Fibroblast of skin of left biceps (primary cell): ENCODE measurements around the gene RAB44.

Experiments used
- DNase-seq, 2 experiments: peaks; one replicate each; pipeline ENCODE4 v3.0.0-alpha.2; 2013; ENCODE audit warnings: low read depth in 2 of 2

The RAB44 gene

DNA sequence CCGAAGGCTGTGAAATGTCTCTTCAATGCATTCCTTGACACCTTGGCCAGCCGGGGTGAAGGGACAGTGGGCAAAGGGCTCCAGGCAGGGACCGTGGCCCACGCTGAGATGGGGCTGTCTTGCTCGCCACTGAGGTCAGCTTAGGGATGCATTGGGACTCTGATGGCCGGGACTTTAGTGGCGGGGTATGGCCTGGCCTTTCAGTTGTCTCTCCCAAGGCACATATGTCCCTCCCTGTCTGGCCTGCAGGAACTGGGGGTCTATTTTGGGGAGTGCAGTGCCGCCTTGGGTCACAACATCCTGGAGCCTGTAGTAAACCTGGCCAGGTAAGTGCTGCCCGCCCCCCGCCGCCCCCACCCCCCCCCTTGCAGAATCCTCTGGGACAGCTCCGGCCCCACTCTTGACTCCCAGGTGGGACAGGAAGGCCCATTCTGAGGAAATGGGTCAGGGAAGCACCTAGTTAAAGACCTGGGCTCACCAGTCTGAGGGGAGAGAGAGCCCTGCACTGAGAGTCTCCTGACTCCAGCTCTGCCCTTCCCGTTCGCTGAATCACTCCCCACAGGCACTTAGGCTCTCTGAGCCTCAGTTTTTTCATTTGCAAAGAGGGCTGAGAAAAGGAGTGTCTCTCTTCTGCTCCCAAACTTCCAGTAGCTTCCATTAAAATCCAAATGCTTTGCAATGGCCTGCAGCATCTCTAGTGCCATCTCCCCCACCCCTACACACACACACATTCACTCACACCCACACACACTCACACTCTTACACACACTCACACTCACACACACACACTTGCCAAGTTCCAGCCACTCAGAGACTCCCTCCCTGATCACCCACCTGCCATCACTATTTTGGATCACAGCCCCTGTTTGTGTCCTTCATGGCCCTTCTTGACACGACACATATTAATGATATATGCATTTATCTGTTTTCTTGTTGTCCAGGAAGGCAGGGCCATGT is 33.1 kb downstream of the RAB44 start:
- DNase-seq: no peak

DNA sequence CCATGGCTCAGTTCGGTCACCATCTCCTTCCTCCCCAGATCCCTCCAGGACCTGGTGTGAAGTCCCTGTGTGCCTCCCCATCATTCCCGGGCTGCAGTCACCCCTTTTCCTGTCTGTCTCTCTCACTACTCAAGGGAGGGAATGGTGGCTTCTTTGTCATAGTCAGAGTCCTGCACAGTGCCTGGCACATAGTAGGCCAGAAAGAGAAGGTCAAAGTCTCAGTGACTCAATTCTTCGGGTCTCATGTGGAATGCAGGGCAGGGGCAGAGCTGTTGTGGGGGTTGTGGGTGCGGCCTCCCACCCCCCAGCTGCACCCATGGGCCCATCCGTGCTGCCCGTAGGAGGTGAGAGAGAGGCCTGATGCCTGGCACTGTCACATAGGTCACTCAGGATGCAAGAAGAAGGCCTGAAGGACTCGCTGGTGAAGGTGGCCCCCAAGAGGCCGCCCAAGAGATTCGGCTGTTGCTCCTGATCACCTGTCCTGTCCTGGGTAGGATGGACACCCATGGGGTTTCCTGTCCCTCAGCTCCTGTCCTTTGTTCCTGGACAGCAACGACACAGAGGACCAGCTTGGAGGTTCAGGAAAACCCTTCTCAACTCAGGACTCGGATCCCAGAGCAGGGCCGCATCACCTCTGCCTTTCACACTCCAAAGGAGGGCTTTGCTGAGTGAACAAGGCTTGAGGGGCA is 34.1 kb downstream of the RAB44 start:
- no peak for DNase-seq

DNA sequence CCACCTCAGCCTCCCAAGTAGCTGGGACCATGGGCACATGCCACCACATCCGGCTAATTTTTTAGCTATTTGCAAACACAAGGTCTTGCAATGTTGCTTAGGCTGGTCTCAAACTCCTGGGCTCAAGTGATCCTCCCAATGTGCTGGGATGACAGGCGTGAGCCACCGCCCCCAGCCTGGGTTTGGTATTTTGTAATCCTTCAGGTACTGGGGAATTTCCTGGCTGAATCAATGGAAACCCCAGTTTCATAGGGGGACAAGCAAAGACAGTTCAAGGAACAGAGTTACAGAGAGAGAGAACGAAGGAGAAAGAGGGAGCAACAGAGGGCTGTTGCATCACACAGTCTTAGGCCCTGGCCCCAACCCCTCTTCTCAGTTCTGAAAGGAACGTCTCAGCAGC is 35.7 kb downstream of the RAB44 start:
- DNase-seq: no peak

DNA sequence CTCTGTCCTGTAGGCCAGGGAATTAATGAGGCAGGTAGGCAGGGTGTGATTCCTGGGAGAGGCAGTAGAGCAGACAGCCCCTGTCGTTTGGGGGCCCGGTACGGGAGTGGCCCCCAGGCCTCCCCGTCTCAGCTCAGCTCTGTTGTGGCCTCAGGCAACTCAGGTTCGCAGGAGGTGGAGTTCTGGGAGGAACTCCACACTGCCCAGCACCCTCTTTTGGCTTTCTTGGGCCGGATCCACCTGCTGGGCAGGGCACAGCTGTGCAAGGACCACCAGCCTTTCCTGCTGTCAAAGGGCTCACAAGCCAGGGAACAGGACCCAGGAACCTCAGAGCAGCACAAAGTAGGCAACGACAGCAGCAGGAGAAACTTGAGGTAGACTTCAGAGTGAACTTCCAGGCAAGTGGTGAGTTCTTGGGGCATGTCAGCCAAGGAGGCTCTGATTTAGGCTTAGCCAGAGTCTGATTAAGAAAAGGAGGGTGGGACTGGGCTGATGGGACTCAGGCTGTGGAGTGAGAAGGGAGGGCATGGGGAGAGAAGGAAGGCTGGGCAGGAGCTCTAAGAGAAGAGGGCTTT is 36.9 kb downstream of the RAB44 start:
- no peak for DNase-seq

DNA sequence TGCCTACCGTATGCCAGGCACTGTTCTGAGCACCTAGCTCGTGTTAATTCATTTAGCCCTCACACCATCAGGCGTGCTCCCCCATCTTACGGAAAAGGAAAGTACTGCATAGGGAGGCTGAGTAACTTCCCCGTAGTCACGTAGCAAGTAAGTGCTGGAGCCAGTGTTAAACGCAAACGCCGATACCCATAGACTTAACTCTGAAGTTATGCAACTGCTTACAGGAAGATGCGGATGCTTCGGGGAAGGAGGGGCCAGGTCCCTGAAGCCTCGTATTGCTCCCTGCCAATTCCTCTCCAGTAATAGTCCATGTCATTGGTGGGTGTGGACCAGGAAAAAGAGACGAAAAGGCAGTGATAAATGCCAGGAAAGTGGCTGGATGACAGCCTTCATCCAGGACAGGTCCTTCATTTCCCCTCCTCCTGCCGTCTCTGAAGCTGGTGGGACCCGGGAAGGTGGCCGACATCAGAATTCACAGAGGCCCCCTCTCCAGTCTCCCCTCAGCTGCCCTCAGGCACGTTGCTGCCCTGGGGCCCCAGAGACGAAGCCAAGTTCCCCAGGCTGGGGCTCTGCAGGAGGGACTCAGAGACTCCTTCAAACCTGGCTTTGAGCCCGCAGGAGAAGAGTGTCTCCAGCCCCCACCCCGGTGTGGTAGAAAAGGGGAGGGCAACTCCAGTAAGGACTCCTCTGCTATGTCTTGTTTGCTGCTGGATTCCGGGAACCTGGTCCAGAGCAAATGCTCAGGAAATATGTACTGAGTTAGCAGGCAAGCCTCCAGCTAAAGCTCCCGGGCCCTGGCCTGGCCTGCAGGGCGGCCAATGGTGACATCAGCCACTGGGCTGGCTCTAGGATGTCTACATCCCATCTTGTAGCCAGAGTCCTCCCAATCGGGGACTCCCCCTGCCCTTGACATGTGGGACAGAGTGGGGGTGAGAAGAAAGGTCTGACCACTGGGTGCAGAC is 37.8 kb downstream of the RAB44 start:
- peak; percentile 77 to 80 for DNase-seq

DNA sequence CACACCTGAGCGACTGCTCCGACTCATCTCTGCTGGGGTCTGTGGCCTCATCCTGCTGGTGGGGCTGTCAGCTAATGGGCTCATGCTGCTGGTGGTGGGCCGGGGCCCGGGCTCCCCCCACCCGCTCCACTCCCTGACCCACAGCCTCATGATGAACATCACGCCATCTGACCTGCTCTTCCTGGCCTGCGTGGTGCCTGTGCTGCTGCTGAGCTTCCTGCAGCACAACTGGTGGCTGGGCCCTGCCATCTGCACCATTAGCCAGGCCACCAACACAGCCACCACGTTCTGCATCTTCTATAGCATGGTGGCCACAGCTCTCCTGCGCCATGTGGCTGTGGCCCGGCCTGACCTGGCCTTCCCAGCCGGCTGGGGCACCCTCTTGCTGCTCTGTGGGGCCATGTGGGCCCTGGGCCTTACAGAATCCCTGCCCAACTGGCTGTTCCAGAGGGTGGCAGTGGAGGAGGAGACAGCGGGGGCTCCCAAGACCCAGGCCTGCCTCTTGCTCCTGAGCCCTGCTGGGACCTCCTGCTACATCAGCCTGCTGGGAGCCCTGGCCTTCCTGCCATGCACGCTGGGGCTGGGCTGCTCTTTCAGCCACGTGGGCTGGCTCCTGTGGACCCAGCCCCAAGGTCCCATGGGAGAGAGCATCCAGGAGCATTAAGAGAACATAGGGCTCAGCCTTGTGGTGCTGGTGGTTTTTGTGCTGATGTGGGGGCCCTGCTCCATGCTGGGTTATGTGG is 39.6 kb downstream of the RAB44 start:
- no peak for DNase-seq

DNA sequence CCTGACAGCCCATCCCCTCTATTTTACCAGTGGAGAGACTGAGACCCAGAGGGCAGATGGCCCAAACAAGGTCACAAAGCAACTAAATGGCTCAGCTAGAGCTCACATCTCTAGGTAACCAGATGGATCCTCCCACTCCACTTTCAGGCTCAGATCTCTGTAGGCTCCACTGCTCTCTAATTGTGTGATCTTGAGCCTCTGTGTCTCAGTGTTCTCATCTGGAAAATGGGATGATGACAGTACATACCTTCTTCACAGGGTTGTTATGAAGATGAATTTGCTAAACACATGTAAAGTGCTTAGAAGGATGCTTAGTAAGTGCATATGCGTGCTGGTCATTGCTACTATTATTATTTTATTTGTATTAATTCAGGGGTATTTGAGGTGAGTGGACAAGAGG is 40.5 kb downstream of the RAB44 start:
- no peak for DNase-seq

DNA sequence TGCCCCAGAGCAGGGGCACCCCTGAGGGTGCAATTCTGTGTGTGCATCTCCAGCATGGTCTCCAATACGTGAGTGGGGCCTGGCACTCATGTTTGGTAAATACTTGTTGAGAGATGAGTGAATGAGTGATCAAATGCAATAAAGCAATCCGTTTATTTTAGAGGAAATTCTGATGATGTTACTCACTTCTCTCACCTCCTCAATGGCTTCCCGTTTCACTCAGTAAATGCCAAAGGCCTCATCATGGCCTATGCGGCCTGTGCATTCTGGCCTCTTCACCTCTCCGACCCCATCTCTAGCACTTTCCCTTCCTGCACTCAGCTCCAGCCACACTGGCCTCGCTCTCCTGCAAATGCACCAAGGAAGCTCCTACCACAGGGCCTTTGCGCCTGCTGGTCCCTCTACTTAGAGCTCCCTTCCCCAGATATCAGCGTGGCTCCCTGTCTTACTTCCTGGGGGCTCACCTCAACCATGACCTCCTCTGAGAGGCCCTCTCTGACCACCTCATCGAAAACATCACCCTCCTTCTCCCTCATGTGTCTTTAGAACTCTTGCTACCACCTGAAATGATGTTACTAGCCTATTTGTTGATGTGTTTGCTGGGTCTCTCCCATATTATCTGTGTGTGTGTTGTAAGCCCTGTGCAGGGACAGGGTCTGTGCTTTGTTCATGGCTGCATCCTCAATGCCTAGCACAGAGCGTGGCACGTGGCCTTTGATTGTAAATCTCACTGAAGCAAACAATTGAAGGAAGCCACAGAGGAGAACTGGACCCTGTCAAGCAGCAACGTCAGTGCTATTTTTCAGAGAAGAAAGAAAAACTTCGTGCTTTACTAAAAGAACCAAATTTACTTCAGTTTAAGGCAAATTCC is 42.6 kb downstream of the RAB44 start:
- DNase-seq: no peak

DNA sequence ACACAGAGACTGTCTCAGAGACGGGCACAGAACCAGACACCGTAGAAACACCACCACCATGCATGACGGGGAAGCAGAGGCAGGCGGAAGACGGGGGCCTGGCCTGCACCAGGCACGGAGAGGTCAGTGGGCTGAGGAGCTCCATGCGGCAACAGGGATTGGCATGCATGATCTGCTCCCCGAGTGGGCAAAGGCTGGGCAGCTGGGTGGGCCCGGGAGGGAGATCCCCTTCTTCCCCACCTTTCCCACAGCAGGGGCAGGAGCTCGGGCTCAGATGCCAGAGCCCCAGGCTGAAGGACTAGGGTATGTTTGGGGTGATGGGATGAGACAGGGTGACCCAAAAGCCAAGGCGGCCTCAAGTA is 43.2 kb downstream of the RAB44 start:
- no peak for DNase-seq

DNA sequence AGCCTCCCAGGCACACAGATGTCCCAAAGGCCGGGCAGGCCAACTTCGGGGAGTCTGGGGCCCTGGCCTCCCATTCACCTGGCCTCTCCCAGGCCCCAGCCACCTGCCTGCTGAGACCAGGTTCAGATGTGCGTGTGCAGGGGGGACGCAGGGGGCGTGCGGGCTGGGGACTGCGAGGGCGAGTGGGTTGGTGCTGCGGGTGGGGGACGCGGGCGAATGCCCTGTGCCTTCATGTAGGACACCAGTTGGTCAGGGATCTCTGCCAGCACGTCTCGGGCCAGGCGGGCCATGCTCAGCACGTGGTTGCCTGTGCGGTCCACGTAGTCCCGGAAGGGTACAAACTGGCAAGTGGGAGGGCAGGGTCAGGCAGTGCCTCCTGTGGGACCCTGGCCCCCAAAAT is 44.5 kb downstream of the RAB44 start:
- no peak for DNase-seq

DNA sequence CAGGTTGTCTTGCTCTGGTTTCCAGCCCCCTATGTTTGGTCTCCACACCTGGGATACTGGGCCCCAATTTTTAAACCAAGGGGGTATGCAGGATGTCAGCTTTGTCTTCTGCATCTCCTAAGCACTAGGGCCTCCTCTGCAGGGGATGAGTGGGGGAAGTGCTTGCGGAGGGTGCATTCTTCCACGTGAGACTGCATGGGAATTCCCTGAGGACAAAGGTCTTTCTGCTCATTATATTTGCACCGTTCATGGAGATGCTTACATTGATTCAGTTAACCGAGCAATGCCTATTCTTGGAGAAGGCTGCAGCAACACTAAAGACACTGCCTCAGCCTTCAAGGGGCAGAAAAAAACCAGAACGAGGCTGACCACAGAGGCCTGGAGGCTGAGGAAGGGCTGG is 45.4 kb downstream of the RAB44 start:
- no peak for DNase-seq

DNA sequence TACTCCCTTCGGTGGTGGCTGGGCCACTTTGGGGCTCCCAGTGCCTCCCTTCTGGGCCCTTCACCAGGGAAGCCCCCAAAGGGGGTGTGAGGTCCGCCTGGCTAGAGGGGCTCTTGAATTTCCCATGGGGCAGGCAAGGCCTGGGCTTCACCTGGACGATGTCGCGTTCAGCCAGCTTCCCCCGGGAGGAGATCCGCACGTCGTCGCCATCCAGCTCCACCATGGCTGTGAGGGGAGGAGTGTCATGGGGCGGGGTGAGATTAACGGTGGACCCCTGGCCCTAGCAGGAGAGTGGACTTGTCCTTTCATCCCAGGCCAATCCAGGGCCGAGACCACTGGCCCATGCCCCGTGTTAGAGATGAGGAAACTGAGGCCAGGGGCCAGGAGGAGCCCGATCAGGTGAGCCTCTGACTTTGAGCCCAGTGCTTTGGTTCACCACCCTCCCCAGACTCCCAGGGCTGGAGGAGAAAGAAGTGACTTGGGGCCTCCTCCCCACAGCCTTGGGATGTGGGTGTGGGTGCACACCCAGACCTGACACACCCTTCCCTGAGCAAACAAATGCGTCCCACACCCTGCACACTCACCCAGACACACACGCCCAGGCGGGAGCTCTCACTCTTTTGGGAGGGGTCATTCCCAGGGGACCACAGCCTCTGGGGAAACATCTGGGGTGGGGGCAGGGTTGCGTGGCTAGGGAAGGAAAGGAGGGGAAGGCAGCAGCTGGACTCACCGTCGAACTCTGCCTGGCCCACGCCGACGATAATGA is 46.1 kb downstream of the RAB44 start:
- no peak for DNase-seq

DNA sequence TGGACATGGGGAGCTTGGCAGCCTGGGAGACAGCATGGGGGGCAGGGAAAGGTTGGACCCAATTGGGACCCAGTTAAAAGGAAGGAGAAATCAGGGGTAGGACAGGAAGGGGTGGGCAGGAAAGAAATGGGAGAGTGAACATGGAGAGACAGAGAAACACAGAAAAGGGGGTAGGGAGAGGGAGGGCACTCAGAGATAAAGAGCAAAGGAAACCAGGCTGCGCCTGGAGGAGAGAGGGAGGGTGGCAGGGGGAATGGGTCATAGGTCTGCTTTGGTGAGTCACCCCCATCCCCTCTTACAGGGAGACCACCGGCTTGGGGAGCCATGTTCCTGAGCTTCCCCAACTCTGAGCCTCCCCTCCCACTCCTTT is 46.7 kb downstream of the RAB44 start:
- DNase-seq: no peak

DNA sequence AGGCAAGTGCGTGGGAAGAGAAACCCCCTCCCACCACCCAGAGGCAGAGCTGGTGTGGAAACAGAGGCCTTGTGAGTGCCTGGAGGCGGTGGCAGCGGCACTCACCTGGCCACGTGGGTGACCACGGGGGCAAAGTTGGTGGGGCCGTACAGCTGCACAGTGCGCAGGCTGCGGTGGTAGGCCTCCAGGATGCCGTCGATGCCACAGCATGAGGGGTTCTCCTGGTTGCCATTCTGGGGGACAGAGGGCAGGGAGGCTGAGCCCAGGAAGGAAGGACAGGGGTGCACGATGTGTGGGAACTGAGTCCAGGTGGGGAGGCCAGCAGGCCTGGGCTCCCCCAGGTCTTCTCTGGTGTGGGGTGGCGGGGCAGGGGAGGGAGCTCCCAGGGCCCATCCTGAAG is 47.7 kb downstream of the RAB44 start:
- no peak for DNase-seq

DNA sequence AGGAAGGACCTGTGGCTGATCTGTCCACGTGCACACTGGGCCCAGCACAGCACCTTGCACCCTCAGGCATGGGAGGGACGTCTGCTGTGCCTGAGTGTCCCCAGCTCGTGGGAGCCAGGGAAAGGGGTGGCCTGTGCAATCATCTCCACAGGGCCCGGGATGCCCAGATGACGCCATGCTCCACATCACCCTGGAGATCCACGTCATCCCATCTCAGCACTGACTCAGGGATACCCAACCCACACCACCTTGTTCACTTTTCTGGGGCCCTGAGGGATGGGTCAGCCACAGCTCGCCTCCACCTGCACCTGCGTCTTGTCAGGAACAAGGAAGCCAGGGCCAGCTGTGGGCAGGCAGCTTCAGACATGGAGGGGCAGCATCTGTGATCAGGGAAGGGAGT is 48.2 kb downstream of the RAB44 start:
- DNase-seq: no peak

DNA sequence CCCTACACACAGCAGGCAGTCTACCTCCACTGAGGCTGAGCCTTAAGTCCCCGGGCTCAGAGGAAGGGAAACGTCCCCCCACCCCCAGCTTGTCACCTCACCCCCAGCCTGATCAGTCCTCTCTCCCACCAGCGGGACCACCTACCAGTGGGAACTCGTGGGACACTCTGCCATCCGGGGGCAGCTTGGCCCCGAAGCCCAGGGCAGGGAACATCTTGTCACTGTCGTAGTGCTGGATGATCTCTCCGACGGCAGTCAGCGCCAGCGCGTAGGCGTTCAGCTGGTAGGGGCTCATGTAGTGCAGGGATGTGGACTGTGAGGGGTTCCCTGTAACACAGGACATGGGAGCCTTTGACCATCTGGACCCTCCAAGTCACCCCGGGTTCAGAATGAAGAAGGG is 48.6 kb downstream of the RAB44 start:
- no peak for DNase-seq

DNA sequence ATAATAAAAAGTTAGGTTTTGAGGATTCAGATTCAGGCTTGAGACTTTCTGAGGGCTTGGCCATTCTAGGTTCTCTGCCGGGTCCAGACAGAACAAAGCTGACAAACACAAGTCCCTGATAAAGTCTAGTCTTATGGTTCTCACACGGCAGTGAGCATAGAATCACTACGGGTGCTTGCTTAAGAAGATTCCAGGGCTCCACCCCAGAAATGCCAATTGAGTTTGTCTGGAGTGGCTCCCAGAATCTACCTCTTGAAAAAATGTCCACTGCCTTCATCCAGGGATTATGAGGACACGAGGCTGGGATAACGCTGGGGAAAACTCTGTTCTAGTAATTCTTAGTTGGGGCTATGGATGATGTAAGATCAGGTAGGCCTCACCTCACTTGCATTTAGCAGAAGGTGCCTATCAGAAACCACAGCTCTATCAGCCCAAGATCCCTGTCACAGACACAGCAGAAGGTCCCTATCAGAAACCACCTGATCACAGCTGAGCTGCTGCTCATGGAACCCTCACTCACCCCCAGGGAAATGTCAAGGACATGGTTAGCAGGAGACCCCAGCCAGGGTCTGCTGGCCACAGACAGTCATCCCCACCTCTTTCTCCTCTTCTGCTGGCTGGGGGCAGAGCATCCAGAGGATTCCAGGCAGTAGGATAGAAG is 52.3 kb downstream of the RAB44 start:
- DNase-seq: no peak

DNA sequence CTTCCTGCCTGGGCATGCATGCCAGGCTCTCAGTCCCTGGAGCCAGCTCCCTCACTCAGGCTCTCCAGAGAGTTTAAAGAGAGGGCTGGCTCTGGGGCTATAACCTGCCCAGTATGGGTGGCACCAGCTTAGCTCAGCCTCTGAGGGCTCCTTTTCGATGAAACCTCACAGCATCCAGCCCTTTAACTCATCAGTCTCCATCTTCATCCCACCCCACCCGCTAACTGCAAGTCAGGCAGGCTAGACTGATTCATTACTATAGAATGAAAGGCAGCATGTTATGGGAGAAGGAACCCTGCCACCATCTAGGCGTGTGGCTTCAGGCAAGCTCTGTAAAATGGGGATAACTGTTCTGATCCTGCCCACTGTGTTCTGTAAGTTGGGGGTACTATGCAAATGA is 53.5 kb downstream of the RAB44 start:
- DNase-seq: no peak

DNA sequence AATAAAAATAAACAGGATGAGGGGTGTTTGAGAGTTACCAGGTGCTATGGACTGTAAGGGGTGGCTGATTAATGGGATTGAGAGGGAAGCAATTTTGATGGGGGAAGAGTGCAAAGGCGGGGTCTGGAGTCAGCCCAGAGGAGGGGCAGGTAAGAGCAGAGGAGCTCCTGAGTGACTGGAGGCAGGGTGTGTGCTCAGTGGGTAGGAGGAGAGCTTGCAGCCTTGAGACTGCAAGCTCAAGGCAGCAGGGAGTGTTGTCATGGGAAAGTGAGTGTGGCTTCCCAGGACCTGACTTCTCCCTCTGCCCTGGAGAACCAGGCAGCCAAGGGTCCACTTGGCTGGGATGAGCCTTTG is 54.2 kb downstream of the RAB44 start:
- no peak for DNase-seq
